Measurements from ENCODE around the gene NAA25. TPM values are rescaled to one million over a fixed set of nuclear protein-coding genes. Genes with fewer than 3 reads are reported as not detected.

The NAA25 gene
- total and polyA plus RNA-seq, 2 donors (not counting 3 experiments of a cell fraction or from before 2014, with no cell fraction given), result 5.3 to 25.5 TPM

GRCh38 chr12:112029301-112029700 lies 79.3 kb downstream of the NAA25 start:
- DNase-seq (ENCODE audit: low read depth, low spot score) (no peak), FAIRE-seq (no peak)
- no peak overlapping the region for H2AFZ ChIP-seq (ENCODE audit: low read depth, low read length)
- TF ChIP-seq EZH2 (IDR thresholded peaks at IDR 0.05; ENCODE audit: borderline replicate concordance, low read depth, low read length, severe bottlenecking) (no peak), MYC (IDR thresholded peaks at IDR 0.05; ENCODE audit: low read depth, low read length) (no peak), CTCF (IDR thresholded peaks at IDR 0.05; ENCODE audit: extremely low read depth in 1 of 2, insufficient read depth in 1 of 2, low read depth in 1 of 2, low read length in 2 of 2) (no peak), FOS (IDR thresholded peaks at IDR 0.05; ENCODE audit: borderline replicate concordance, insufficient read depth, low read length) (no peak), JUN (IDR thresholded peaks at IDR 0.05; ENCODE audit: borderline replicate concordance, insufficient read depth, insufficient read length, low read depth) (no peak), POLR2A (IDR thresholded peaks at IDR 0.05; ENCODE audit: low read depth, low read length) (no peak), GATA2 (IDR thresholded peaks at IDR 0.05; ENCODE audit: insufficient read depth, insufficient read length, low read depth, low read length) (no peak), POLR2AphosphoS5 (IDR thresholded peaks at IDR 0.05; ENCODE audit: insufficient read depth, low read depth, low read length) (no peak)
- TF ChIP-seq, protein P1, sequence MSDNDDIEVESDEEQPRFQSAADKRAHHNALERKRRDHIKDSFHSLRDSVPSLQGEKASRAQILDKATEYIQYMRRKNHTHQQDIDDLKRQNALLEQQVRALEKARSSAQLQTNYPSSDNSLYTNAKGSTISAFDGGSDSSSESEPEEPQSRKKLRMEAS (IDR thresholded peaks at IDR 0.05; ENCODE audit: insufficient read depth, insufficient read length), result no peak
- H3K4me1 ChIP-seq (ENCODE audit: control insufficient read depth, extremely low read depth, insufficient read depth, low read length), result peaks cover 10% of the 10 kb centered on the region
- no peaks in the 10 kb centered on the region for H4K20me1 ChIP-seq (replicated peaks; ENCODE audit: control insufficient read depth, extremely low read depth, insufficient read depth, low read length)
- no peak overlapping the region for H3K4me3 ChIP-seq (replicated peaks in 1 of 3; ENCODE audit: insufficient read depth in 1 of 3, low read depth in 1 of 3, low read length in 3 of 3)
- H3K9me3 ChIP-seq (replicated peaks; ENCODE audit: control insufficient read depth, insufficient read depth, low read length), result no peaks in the 10 kb centered on the region
- H3K27ac ChIP-seq (ENCODE audit: insufficient read depth, low read depth, low read length), result no peak overlapping the region
- no peak overlapping the region for H3K9ac ChIP-seq (replicated peaks; ENCODE audit: extremely low read depth, insufficient read depth, low read length)
- no peaks in the 10 kb centered on the region for H3K27me3 ChIP-seq (ENCODE audit: control insufficient read depth in 2 of 2, insufficient read depth in 2 of 2, low read length in 2 of 2)
- BruUV-seq (replicated peaks), result no TSS peak
- no peaks in the 10 kb centered on the region for H3K9me1 ChIP-seq (replicated peaks; ENCODE audit: control insufficient read depth, extremely low read depth, insufficient read depth, low read length)
- CTCF ChIA-PET, result no interaction called here
- peaks cover 11 to 17% of the 10 kb centered on the region in 2 experiments for H3K36me3 ChIP-seq (ENCODE audit: control insufficient read depth in 2 of 2, extremely low read depth in 1 of 2, insufficient read depth in 2 of 2, low read length in 2 of 2)
- no peak overlapping the region for H3K4me2 ChIP-seq (ENCODE audit: insufficient read depth, low read length)
- intact Hi-C loops (cut with micrococcal nuclease) (no loop called here), dilution Hi-C loops (cut with MboI; ENCODE audit: extremely low pct_ligation_motif_present, low sequenced_read_pairs) (no loop called here)
- no peaks in the 10 kb centered on the region for H3K79me2 ChIP-seq (ENCODE audit: control insufficient read depth, insufficient read depth, low read length)
- POLR2A ChIA-PET, result interaction anchor here (0.6 kb wide), 1 partner anchor 82 kb away, joined by 11 read pairs; no protein-coding TSS in a partner anchor

Measured in endothelial cell of umbilical vein (primary cell).